NOMO-1 treated with DMSO at 0.1 percent for 48 hours (cell line): ENCODE results near the gene TIAM2.
"Not testable (repeated sequence)": the region's sequence is repeated elsewhere in the genome, so short reads cannot be mapped to it uniquely, and the experiment has no call there.

Source experiments
- DNase-seq: peaks from one replicate; lab custom pipeline; 2025; ENCODE audit not compliant: unreplicated experiment; lab: John Stamatoyannopoulos, UW

TIAM2 gene

GRCh38 chr6:155091756-155092155 is 96.6 kb downstream of the TIAM2 start:
- no peak for DNase-seq

GRCh38 chr6:155093430-155093829 is 98.3 kb downstream of the TIAM2 start:
- DNase-seq, result no peak

- DNase-seq, result no peak
Observed at GRCh38 chr6:155100087-155100486, 105.0 kb downstream of the TIAM2 start.

- no peak for DNase-seq
Observed at GRCh38 chr6:155100591-155100990, 105.5 kb downstream of the TIAM2 start.

- not testable (repeated sequence) for DNase-seq
Observed at GRCh38 chr6:155103083-155103645, 108.0 kb downstream of the TIAM2 start.

GRCh38 chr6:155103816-155104366 is 108.8 kb downstream of the TIAM2 start:
- DNase-seq, result no peak

GRCh38 chr6:155106456-155107115 is 111.5 kb downstream of the TIAM2 start:
- DNase-seq, result no peak

GRCh38 chr6:155107432-155108069 is 112.4 kb downstream of the TIAM2 start:
- no peak for DNase-seq

GRCh38 chr6:155108070-155108820 is 113.1 kb downstream of the TIAM2 start:
- DNase-seq, result no peak

GRCh38 chr6:155110721-155111120 is 115.6 kb downstream of the TIAM2 start:
- no peak for DNase-seq

GRCh38 chr6:155112757-155113156 is 117.6 kb downstream of the TIAM2 start:
- DNase-seq, result no peak

- DNase-seq, result no peak
Observed at GRCh38 chr6:155115893-155116570, 120.9 kb downstream of the TIAM2 start.

- no peak for DNase-seq
Observed at GRCh38 chr6:155116571-155116910, 121.4 kb downstream of the TIAM2 start.

GRCh38 chr6:155117256-155117655 is 122.1 kb downstream of the TIAM2 start:
- no peak for DNase-seq

- DNase-seq, result no peak
Observed at GRCh38 chr6:155117785-155118184, 122.7 kb downstream of the TIAM2 start.

GRCh38 chr6:155119201-155119600 is 124.1 kb downstream of the TIAM2 start:
- not testable (repeated sequence) for DNase-seq

- no peak for DNase-seq
Observed at GRCh38 chr6:155120034-155120433, 124.9 kb downstream of the TIAM2 start.

- DNase-seq, result no peak
Observed at GRCh38 chr6:155121294-155121693, 126.2 kb downstream of the TIAM2 start.

GRCh38 chr6:155121699-155122098 is 126.6 kb downstream of the TIAM2 start:
- DNase-seq, result no peak

GRCh38 chr6:155122199-155122950 is 127.3 kb downstream of the TIAM2 start:
- DNase-seq, result no peak
